Activated T-cell treated with anti-CD3 and anti-CD28 coated beads, Interleukin-2, amount 50 U/mL, for 1 hour (primary cell): ENCODE measurements around the gene ITPKC.
"Not testable (repeated sequence)": the region's sequence is repeated elsewhere in the genome, so short reads cannot be mapped to it uniquely, and the experiment has no call there.

Experiments used
- DNase-seq: peaks from one replicate; pipeline ENCODE4 v3.0.0-alpha.2; 2020

Gene ITPKC

GRCh38 chr19:40742477-40742876 lies 25.6 kb downstream of the ITPKC start:
- DNase-seq: no peak

GRCh38 chr19:40742886-40743285 lies 26.0 kb downstream of the ITPKC start:
- no peak for DNase-seq

- no peak for DNase-seq
Observed at GRCh38 chr19:40743926-40744325, 27.0 kb downstream of the ITPKC start.

- no peak for DNase-seq
Observed at GRCh38 chr19:40744554-40745401, 27.9 kb downstream of the ITPKC start.

- no peak for DNase-seq
Observed at GRCh38 chr19:40745402-40745780, 28.5 kb downstream of the ITPKC start.

- DNase-seq: no peak
Observed at GRCh38 chr19:40747536-40747935, 30.6 kb downstream of the ITPKC start.

- DNase-seq: peak; percentile 99
Observed at GRCh38 chr19:40750058-40750873, 33.4 kb downstream of the ITPKC start, which contains the start of gene ACTMAP. Gene ACTMAP, minus strand, starts transcription at chr19:40750477. Its CDS starts 674 bp downstream, at chr19:40749803.

GRCh38 chr19:40750874-40751537 lies 34.1 kb downstream of the ITPKC start, which contains the start of gene SNRPA:
Gene SNRPA, plus strand, starts transcription at chr19:40751203. Its CDS starts 206 bp downstream, at chr19:40751409.
- DNase-seq: no peak

- no peak for DNase-seq
Observed at GRCh38 chr19:40752257-40752781, 35.4 kb downstream of the ITPKC start.

- no peak for DNase-seq
Observed at GRCh38 chr19:40754611-40755247, 37.8 kb downstream of the ITPKC start.

- no peak for DNase-seq
Observed at GRCh38 chr19:40755248-40755624, 38.3 kb downstream of the ITPKC start.

GRCh38 chr19:40755791-40756190 lies 38.9 kb downstream of the ITPKC start:
- DNase-seq: no peak

- DNase-seq: no peak
Observed at GRCh38 chr19:40756502-40757110, 39.7 kb downstream of the ITPKC start.

GRCh38 chr19:40758491-40758890 lies 41.6 kb downstream of the ITPKC start:
- no peak for DNase-seq

- DNase-seq: no peak
Observed at GRCh38 chr19:40759352-40759751, 42.4 kb downstream of the ITPKC start.

- DNase-seq: no peak
Observed at GRCh38 chr19:40762754-40763470, 46.0 kb downstream of the ITPKC start.

GRCh38 chr19:40763526-40763925 lies 46.6 kb downstream of the ITPKC start:
- no peak for DNase-seq

GRCh38 chr19:40763963-40764362 lies 47.1 kb downstream of the ITPKC start:
- no peak for DNase-seq

- not testable (repeated sequence) for DNase-seq
Observed at GRCh38 chr19:40766385-40766784, 49.5 kb downstream of the ITPKC start.

- DNase-seq: no peak
Observed at GRCh38 chr19:40768869-40769268, 52.0 kb downstream of the ITPKC start.
